ENCODE data around the gene HSPA4.

The HSPA4 gene

GRCh38 chr5:133147411-133147810 lies 95.6 kb downstream of the HSPA4 start:
- no peaks in the 10 kb centered on the region for H3K27me3 ChIP-seq (ENCODE audit: low read depth, low read length)
- H3K27ac ChIP-seq (ENCODE audit: low read length), result no peak overlapping the region
- H4K20me1 ChIP-seq (ENCODE audit: insufficient read depth, low read length), result no peaks in the 10 kb centered on the region
- no peak overlapping the region for H3K4me3 ChIP-seq (ENCODE audit: low read length)
- no peaks in the 10 kb centered on the region for H3K9me3 ChIP-seq (ENCODE audit: insufficient read depth, low read length)
- H3K36me3 ChIP-seq (replicated peaks; ENCODE audit: low read depth, low read length), result no peaks in the 10 kb centered on the region
- no peaks in the 10 kb centered on the region for H3K4me1 ChIP-seq (ENCODE audit: low read length)
- TF ChIP-seq EZH2phosphoT487 (IDR thresholded peaks at IDR 0.05; ENCODE audit: low read depth) (no peak), CTCF (IDR thresholded peaks at IDR 0.05; ENCODE audit: low read depth, low read length) (no peak)
- H3K79me2 ChIP-seq (ENCODE audit: low read length), result no peaks in the 10 kb centered on the region
- H2AFZ ChIP-seq (ENCODE audit: low read depth, low read length), result no peak overlapping the region
- no peak overlapping the region for H3K4me2 ChIP-seq (ENCODE audit: low read length)
- H3K9ac ChIP-seq (ENCODE audit: low read length), result no peak overlapping the region

- no peaks in the 10 kb centered on the region for H3K4me1 ChIP-seq (ENCODE audit: low read length)
- H3K4me3 ChIP-seq (ENCODE audit: low read length), result no peak overlapping the region
- no peaks in the 10 kb centered on the region for H3K79me2 ChIP-seq (ENCODE audit: low read length)
- no peak overlapping the region for H2AFZ ChIP-seq (ENCODE audit: low read depth, low read length)
- no peaks in the 10 kb centered on the region for H3K36me3 ChIP-seq (replicated peaks; ENCODE audit: low read depth, low read length)
- no peaks in the 10 kb centered on the region for H3K27me3 ChIP-seq (ENCODE audit: low read depth, low read length)
- H3K27ac ChIP-seq (ENCODE audit: low read length), result no peak overlapping the region
- no peak overlapping the region for H3K4me2 ChIP-seq (ENCODE audit: low read length)
- no peaks in the 10 kb centered on the region for H4K20me1 ChIP-seq (ENCODE audit: insufficient read depth, low read length)
- TF ChIP-seq EZH2phosphoT487 (IDR thresholded peaks at IDR 0.05; ENCODE audit: low read depth), result no peak
- no peak for TF ChIP-seq CTCF (IDR thresholded peaks at IDR 0.05; ENCODE audit: low read depth, low read length)
- H3K9ac ChIP-seq (ENCODE audit: low read length), result no peak overlapping the region
- H3K9me3 ChIP-seq (ENCODE audit: insufficient read depth, low read length), result no peaks in the 10 kb centered on the region
Measured at GRCh38 chr5:133147815-133148567, 96.2 kb downstream of the HSPA4 start.

GRCh38 chr5:133149345-133149744 lies 97.5 kb downstream of the HSPA4 start:
- Histone ChIP-seq H3K4me2 (ENCODE audit: low read length) (no peak overlapping the region), H2AFZ (ENCODE audit: low read depth, low read length) (no peak overlapping the region), H3K9ac (ENCODE audit: low read length) (no peak overlapping the region), H3K79me2 (ENCODE audit: low read length) (no peaks in the 10 kb centered on the region), H3K27ac (ENCODE audit: low read length) (no peak overlapping the region), H3K36me3 (replicated peaks; ENCODE audit: low read depth, low read length) (no peaks in the 10 kb centered on the region), H3K9me3 (ENCODE audit: insufficient read depth, low read length) (no peaks in the 10 kb centered on the region), H4K20me1 (ENCODE audit: insufficient read depth, low read length) (no peaks in the 10 kb centered on the region), H3K4me3 (ENCODE audit: low read length) (no peak overlapping the region), H3K4me1 (ENCODE audit: low read length) (no peaks in the 10 kb centered on the region), H3K27me3 (ENCODE audit: low read depth, low read length) (no peaks in the 10 kb centered on the region)
- no peak for TF ChIP-seq CTCF (IDR thresholded peaks at IDR 0.05; ENCODE audit: low read depth, low read length)
- no peak for TF ChIP-seq EZH2phosphoT487 (IDR thresholded peaks at IDR 0.05; ENCODE audit: low read depth)

- Histone ChIP-seq H3K4me2 (ENCODE audit: low read length) (no peak overlapping the region), H3K79me2 (ENCODE audit: low read length) (no peaks in the 10 kb centered on the region), H3K9ac (ENCODE audit: low read length) (no peak overlapping the region), H3K36me3 (replicated peaks; ENCODE audit: low read depth, low read length) (no peaks in the 10 kb centered on the region), H3K9me3 (ENCODE audit: insufficient read depth, low read length) (no peaks in the 10 kb centered on the region), H2AFZ (ENCODE audit: low read depth, low read length) (no peak overlapping the region), H3K4me3 (ENCODE audit: low read length) (no peak overlapping the region), H3K27ac (ENCODE audit: low read length) (no peak overlapping the region), H4K20me1 (ENCODE audit: insufficient read depth, low read length) (no peaks in the 10 kb centered on the region), H3K27me3 (ENCODE audit: low read depth, low read length) (no peaks in the 10 kb centered on the region), H3K4me1 (ENCODE audit: low read length) (no peaks in the 10 kb centered on the region)
- TF ChIP-seq CTCF (IDR thresholded peaks at IDR 0.05; ENCODE audit: low read depth, low read length), result no peak
- no peak for TF ChIP-seq EZH2phosphoT487 (IDR thresholded peaks at IDR 0.05; ENCODE audit: low read depth)
Measured at GRCh38 chr5:133150909-133151544, 99.2 kb downstream of the HSPA4 start.
